DMS114 treated with DMSO at 0.1 percent for 48 hours (cell line): ENCODE measurements around the gene SPI1.
"Not testable (repeated sequence)": the region's sequence is repeated elsewhere in the genome, so short reads cannot be mapped to it uniquely, and the experiment has no call there.

ENCODE experiments used
- DNase-seq: peaks from one replicate; lab custom pipeline; 2025; ENCODE audit not compliant: unreplicated experiment; lab: John Stamatoyannopoulos, UW

Gene SPI1

DNA sequence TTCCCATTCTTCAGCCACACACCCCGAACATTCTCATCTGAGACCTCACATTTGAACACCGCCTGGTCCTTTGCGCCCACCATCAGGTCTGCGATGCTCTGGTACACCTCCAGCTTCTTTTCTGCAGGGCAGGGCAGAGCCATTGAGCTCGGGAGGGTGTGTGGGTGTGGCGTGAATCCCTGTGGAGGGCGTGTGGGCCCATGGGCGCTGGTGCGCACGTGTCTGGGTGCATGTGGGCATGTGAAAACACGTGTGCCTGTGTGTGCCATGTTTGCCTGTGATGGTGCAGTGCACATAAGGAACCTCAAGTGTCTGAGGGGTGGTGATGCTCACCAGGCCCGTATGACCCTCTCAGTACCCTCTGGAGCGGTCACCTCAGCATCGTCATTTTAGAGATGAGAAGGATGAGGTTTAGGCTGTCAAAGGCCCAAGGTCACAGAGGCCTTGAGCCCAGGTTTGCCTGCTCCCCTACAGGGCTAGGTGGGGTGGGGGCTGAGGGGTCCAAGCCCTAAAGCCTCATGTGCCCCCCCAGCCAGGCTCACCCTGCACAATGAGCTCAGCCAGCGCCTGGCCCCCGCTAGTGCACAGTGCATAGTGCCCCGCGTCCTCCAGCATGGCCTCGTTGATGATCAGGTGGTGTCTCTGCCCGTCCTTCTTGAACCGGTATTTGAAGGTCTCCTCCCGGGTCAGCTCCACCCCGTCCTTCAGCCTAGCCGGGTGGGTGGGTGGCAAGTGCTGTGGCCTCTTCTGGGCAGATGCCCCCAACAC, 36.1 kb downstream of the SPI1 start:
- DNase-seq = no peak

DNA sequence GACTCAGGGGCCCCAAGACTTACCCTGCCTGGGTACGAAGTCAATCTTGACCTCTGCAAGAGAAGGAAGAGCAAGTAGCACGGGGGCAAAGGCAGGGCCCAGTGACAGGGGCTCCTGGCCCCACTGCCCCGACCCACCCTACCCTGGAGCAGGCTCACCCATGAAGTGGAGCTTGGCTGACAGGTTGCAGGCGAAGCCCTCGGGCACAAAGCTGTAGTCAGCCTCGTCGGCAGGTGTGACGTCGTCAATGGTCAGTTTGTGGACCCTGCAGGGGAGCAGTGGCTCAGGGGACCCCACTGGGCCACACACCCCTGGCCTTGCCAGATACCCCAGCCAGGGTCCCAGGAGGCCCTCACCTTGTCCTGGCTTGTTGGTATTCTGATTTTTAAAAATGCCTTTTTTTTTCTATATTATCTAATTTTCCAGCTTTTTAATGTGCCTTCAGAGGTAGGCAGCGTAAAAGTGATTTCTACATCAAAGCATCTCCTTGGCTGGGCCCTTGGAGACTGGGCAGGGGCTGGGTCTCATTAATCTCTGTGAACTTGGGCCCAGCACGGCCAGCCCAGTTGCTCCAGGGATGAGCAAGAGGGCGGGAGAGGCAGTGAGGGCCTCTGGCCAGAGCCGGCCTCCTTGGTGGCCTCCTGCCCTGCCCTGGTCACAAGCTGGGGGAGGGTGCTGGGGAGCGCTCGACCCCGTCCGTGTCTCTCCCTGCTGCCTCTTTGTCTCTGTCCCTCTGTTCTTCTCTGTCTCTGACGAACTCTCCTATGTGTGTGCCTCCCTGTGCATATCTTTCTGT, 37.2 kb downstream of the SPI1 start:
- DNase-seq = no peak

DNA sequence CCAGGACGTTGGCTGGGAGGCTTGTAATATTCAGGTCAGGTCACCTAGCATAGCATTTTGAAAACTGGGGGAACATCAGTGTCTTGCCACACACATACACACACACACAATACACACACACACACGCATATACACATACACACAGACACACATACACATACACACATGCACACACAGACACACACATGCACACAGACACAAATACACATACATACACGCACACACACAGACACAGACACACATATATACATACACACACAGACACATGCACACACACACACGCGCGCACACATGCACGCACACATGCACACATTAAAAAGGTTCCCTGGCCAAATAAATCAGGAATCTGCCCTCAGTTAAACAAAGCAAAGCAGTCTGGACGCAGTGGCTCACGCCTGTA, 38.3 kb downstream of the SPI1 start:
- no peak for DNase-seq

DNA sequence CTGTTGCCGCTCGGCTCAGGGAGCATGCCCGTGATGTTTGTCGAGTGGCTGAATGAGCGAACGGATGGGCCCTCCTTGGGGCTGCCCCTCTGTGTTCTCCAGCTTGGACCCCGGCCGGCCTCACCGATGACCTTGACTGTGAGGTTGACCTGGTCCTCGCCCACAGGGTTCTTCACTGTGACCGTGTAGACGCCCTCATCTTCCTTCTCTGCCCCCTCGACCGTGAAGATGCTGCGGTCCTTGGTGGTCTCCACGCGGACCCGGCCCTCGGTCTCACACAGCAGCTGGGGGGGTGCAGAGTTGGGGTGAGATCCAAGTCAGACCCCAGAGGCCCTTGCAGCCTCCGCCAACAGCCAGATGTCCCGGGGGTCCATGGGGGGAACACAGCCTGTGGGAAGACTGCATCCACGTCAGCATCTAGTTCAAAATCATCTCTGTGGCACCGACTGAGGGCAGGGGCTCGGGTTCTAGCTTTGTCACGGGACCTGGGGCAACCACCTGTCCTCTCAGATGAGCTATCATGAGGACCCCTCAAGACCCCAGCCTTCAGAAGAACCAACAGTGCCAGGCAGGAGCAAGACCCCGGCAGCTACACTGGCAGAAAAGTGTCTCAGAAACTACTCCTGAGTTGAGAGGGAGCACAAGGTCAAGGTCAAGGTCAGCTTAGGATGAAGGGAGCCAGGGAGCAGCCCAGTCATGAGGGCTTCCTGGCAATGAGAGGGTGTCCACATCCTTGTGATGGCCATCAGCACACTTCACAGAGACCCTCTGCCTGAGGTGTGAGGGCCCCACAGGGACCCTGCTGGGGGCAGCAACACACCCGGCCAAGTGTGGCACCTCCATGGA, 39.7 kb downstream of the SPI1 start:
- no peak for DNase-seq

DNA sequence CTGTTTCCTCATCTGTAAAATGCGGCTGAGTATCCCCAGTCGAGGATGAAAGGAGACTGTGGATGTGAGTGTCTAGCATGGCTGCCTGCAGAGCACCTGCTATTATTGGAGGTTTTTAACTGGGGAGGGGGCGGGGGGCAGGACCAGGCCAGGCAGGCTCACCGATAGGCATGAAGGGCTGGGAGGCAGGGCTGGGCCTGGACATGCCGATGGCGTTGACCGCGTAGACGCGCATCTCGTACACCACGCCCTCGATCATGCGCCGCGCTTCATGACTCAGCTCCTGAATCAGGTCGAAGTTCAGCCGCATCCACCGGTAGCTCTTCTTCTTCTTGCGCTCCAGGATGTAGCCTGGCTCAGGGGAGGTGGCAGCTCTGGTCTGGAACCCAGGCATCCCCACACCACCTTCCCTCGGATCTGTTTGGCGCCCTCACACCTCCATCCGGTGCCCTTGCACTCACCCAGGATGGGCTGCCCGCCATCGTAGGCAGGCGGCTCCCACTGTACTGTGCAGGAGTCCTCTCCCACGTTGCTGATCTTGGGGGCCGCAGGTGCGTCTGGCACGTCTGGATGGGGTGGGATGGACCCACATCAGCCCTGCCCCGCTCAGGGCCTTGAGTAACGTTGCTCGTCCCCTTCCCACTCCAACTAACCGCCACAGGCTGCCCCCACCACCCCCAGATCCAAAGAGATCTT, 41.0 kb downstream of the SPI1 start:
- no peak for DNase-seq

DNA sequence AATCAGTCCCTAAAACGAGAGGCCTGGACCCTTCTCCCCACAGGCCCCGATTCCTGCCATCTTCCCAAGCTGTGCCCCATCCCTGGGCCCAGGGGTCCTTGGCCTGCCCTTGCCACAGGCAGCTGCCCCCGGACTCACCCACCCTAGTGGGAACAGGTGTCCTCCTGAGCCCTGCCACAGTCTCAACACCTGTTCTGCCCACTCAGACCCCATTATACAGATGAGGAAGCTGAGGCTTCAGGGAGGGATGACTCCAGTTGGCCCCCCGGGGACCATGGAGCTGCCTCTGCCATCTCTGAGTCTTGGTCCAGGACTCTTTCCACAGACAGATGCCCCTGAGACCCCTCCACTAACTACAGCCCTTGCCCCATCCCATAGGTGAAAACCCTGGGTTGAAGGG, 41.8 kb downstream of the SPI1 start:
- DNase-seq = no peak

DNA sequence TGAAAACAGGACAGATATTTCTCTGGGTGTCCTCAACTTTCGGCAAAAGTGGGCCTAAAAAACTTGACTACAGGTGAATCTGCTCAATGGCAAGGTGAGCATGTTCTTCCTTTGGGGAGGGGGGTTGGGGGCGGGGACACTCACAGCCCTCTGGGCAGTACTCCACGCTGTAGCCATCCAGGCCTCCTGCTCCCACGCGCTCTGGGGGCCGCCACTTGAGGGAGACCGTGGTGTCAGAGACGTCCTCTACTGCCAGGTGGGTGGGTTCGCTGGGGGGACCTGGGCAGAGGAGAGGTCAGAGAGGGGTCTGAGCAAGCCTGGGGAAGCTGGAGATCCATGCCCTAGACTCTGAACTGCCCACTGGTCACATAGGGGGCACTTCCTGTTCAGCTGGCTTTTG, 42.6 kb downstream of the SPI1 start:
- no peak for DNase-seq

DNA sequence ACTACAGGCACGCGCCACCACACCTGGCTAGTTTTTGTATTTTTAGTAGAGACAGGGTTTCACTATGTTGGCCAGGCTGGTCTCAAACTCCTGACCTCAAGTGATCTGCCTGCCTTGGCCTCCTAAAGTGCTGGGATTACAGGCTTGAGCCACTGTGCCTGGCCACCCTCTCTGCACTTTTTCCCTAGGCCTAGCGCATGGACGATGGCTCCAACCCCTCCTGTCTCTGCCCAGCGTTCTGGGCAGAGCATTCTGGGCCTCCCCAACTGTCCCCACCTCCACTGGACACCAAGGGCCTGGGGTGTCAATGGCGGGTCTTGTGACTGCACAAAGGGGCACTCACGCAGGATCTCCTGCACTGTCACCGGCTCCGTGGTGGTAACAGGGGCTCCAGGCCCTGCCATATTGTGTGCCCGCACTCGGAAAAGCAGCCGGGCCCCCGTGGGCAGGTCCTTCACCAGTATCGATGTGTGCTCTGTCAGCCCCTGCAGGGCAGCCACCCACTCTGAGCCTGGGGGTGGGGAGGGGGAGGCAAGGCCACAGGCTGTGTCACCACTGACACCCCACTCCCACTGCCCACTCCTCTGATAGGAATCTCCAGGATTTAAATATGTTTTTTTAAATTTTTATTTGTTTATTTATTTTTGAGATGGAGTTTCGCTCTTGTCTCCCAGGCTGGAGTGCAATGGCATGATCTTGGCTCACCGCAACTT, 43.5 kb downstream of the SPI1 start:
- not testable (repeated sequence) for DNase-seq

DNA sequence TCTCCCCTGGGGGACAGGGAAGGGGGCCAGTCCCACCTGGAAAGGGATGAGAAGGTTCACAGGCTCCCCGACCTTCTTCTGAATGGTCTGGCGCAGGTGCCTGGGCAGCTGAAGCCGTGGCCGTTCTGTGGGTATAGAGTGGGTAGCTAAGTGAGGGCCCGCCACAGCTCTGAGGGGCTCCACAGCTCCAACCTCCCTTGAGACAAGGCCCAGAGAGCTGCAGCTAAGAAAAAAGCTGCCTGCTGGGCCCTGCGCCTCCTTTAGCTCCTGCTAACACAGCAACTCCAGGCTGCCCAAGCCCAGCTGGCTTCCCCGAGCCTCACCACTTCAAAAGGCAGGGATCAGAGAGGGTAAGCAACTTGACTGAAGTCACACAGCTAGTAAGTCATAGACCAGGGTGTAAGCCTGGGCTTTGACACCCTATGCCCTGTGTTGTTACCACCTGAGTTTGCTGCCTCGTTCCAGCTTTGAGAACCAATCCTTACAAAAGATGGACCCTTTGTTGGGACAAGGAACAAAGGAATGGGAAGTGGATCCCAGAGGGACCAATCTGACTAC, 44.4 kb downstream of the SPI1 start:
- no peak for DNase-seq

DNA sequence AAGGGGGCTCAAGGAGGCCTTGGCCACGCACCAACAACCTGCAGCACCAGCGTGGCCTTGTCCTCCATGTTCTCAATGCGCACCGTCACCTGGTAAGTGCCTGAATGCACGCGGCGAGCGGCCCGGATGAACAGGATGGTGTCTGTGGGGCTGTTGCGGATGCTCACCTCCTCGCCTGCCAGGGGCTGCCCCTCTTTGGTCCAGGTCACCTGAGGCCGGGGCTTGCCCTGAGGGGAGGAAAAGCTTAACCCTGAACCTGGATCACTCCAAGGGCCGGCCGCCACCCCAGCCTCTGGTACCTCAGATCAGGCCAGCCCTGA, 44.9 kb downstream of the SPI1 start:
- DNase-seq = no peak

DNA sequence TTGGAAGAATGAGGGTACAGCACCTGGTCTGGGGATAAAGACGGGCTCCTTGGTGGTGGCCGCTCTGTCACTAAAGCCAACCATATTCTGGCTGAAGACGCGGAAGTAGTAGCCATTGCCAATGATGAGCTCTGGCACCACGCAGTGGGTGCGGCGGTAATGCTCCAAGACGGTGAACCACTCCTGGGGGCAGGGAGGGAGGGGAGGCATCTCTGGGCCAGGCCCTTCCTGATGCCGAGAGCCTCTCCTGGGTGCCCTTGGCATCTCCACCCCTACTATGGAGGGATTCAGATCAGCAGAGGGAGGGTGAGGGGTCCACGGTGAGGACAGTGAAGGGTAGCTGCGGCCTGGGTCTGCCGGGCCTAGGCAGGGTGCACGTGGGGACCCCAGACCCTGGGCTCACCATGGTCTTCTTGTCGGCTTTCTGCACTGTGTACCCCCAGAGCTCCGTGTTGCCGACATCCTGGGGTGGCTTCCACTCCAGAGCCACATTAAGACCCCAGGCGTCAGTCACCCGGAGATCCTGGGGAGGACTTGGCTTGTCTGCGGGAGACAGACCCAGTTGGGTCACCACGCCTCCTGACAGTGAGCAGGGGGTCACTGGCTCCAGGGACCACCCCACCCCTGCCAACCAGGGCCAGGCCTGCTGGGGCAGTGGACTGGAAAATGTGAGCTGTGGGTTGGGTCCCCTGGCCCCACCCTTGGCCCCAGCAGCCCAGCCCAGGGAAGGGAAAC, 45.4 kb downstream of the SPI1 start:
- DNase-seq = no peak

DNA sequence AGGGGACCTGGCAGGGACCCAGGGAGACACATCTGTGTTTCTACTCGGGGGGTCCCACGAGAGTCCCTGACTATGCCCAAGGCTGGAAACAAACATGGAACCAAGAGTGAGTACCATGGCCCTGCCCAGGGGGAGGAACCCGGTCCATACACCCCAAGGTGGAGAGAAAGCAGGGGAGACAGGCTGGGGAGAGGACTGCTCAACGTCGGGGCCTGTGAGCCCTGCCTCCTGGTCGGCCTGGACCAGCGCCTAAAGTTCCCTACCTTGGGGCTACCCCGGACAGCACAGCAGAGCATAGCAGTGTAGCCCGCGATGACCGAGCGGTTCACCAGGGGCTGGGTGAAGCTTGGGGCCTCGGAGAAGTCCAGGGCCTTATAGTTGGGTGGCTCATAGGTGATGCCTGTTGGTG, 46.0 kb downstream of the SPI1 start:
- DNase-seq = no peak

DNA sequence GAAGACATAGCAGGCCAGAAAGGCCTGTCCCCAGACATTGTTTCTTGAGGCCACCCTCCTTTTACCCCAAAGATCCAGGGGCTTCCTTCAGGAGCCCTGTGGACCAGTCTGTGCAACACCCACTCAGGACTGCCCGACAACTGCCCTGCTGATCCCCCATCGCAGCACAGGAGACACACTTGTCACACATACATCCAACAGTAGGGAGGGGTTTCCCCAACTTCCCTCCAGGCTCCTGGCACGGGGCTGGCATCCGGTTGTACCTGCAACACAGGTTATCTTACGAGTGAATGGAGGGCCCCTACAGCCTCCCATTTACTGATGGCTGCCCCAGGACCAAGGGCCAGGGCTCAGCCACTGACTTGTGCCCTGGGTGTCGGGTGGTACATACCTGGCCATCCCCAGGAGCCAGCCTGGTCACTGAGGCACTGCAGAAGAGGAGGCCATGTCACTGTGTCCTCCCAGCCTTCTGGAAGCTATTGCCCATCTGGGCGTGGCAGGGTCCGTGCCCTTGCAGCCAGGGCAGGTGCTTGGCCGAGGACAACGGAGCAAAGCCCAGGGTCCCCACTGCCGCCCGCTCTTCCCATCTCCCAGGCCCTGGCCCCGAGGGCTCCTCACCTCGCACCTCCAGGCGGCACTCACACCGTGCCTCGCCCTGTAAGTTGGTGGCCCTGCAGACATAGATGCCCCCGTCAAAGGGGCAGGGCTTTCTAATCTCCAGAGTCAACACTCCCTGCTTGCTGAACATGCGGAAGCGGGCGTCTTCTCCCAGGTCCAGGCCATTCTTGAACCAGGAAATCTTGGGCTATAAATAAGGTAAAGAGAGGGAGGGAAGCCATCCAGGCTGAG, 46.7 kb downstream of the SPI1 start:
- DNase-seq = no peak

DNA sequence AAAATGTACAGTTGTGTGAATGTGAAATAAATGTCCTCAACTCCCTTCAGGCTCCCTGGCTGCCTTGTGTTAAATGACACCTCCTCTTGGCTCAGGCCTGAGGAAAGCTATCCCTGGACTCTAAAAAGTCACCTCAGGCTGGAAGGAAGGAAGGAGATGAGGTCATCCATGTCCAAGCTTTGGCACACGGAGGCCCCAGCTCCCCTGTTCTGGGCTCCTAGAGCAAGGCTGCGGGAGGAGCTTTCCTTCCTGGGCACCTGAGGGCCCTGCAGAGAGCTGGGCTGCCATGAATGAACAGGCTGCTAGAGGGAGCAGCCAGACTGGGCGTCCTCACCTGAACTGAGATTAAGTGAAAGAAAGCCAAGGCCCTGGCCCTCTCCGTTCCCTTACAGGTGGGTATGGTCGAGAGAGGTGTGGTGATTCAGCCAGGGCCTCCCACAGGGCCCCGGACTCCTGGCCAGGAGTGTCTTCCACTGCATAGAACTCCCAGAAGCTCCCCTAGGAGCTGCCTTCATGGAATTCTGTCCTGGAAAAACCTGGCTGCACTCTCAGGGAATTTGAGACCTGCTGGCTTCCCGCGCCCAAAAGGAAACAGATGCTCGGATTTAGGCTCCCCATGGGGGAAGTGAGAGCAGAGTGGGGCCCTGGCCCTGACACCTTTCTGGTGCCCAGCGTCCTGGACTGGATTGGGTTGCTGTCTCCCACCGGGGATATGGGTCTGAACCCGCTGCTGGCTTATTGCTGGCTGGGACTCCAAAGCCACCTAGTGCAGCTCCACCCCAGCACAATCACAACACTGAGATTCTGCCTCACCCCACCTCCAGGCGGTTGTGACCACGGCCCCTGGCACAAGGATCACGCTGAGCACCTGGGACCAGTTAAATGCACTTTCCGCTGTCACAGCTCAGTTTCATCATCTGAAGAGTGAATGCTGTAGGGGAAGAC, 48.1 kb downstream of the SPI1 start:
- DNase-seq = no peak

DNA sequence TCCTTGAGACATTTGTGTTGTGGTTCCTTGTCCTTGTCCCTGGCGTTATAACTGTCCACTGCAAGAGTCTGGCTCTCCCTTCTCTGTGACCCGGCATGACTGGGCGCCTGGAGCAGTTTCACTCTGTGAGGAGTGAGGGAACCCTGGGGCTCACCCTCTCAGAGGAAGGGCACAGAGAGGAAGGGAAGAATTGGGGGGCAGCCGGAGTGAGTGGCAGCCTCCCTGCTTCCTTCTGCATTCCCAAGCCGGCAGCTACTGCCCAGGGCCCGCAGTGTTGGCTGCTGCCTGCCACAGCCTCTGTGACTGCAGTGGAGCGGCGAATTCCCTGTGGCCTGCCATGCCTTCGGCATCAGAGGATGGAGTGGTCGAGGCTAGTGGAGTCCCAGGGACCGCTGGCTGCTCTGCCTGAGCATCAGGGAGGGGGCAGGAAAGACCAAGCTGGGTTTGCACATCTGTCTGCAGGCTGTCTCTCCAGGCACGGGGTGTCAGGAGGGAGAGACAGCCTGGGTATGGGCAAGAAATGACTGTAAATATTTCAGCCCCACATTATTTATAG, 48.8 kb downstream of the SPI1 start:
- DNase-seq = no peak

DNA sequence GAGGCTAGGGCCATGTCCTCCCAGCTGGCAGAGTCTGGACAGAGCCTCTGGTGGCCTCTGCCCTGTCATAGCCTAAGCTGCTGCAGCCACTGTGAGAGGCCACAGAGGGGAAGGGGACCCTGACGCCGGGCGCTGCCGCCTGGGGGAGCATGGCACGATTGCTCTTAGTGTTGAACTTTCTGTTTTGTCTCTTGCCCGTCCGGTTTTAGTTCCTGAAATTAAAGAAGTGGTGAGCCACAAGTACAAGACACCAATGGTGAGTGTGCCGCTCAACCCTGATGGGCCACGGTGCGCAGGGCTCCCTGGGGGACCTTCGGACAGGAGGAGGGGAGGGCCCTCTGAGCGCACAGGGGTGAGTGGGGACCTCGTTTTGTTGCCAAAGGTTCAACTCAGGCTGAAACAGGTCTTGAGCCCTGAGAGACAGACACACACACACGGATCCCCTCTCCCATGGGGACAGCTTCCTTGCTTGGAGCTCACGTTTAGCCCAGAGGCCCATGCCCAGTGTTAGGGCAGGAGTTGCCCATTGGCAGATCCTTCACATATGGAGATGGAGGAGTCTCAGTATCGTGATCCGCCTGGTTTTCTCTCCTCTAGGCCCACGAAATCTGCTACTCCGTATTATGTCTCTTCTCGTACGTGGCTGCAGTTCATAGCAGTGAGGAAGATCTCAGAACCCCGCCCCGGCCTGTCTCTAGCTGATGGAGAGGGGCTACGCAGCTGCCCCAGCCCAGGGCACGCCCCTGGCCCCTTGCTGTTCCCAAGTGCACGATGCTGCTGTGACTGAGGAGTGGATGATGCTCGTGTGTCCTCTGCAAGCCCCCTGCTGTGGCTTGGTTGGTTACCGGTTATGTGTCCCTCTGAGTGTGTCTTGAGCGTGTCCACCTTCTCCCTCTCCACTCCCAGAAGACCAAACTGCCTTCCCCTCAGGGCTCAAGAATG, 49.6 kb downstream of the SPI1 start:
- no peak for DNase-seq
